Measurements from ENCODE around the gene GKN2.
"Not testable (repeated sequence)": the region's sequence is repeated elsewhere in the genome, so short reads cannot be mapped to it uniquely, and the experiment has no call there.

Gene GKN2

GRCh38 chr2:68917034-68917718, 35.5 kb downstream of the GKN2 start:
- DNase-seq = no peak

GRCh38 chr2:68916226-68916625, 36.5 kb downstream of the GKN2 start:
- no peak for DNase-seq

- no peak for DNase-seq
Observed at GRCh38 chr2:68915393-68915792, 37.3 kb downstream of the GKN2 start.

GRCh38 chr2:68913359-68913758, 39.3 kb downstream of the GKN2 start:
- DNase-seq = no peak

- DNase-seq = no peak
Observed at GRCh38 chr2:68912732-68913131, 40.0 kb downstream of the GKN2 start.

GRCh38 chr2:68912111-68912510, 40.6 kb downstream of the GKN2 start:
- DNase-seq = no peak

- DNase-seq = no peak
Observed at GRCh38 chr2:68911709-68912108, 41.0 kb downstream of the GKN2 start.

GRCh38 chr2:68911246-68911645, 41.4 kb downstream of the GKN2 start:
- no peak for DNase-seq

GRCh38 chr2:68909793-68910674, 42.7 kb downstream of the GKN2 start:
- peak; percentile 7 for DNase-seq

GRCh38 chr2:68908392-68908970, 44.2 kb downstream of the GKN2 start:
- no peak for DNase-seq

- DNase-seq = no peak
Observed at GRCh38 chr2:68907920-68908253, 44.8 kb downstream of the GKN2 start.

- no peak for DNase-seq
Observed at GRCh38 chr2:68907232-68907919, 45.3 kb downstream of the GKN2 start.

- no peak for DNase-seq
Observed at GRCh38 chr2:68906716-68907115, 46.0 kb downstream of the GKN2 start.

- no peak for DNase-seq
Observed at GRCh38 chr2:68905116-68905515, 47.6 kb downstream of the GKN2 start.

- DNase-seq = no peak
Observed at GRCh38 chr2:68901561-68901960, 51.1 kb downstream of the GKN2 start.

- no peak for DNase-seq
Observed at GRCh38 chr2:68901199-68901514, 51.5 kb downstream of the GKN2 start.

- no peak for DNase-seq
Observed at GRCh38 chr2:68900496-68901198, 52.0 kb downstream of the GKN2 start.

GRCh38 chr2:68895981-68896380, 56.7 kb downstream of the GKN2 start:
- DNase-seq = not testable (repeated sequence)

All from NCI-H187 treated with DMSO at 0.1 percent for 48 hours (cell line).